H1 (cell line): ENCODE measurements around the gene ARHGEF38. TPM values are rescaled to one million over a fixed set of nuclear protein-coding genes. Genes with fewer than 3 reads are reported as not detected.

Experiments
- CTCF ChIA-PET: fragments of 300-600 bp; sonication (Branson Sonifier 250); formaldehyde crosslinking; loops from one replicate; lab custom pipeline; 2021; ENCODE audit not compliant: partially characterized antibody; lab: Charles Lee
- POLR2A ChIA-PET: fragments of 300-600 bp; sonication (Branson Sonifier 250); formaldehyde crosslinking; loops from one replicate; lab custom pipeline; 2021; ENCODE audit warnings: inconsistent platforms; ENCODE audit not compliant: partially characterized antibody; lab: Charles Lee
- DNase-seq, 2 experiments: peaks; one replicate each; pipeline versions ENCODE4 v3.0.0 to v3.0.0-alpha.2; 2010 to 2022; ENCODE audit warnings: low spot score in 2 of 2, low read depth in 1 of 2, mixed read lengths in 1 of 2
- FAIRE-seq: peaks from 2 replicates; lab custom pipeline; 2011; peaks lifted over from hg19 to GRCh38; lab: Jason Lieb, UNC
- H2AFZ ChIP-seq: 2 replicates; pipeline ENCODE4 v1.8.1; 2012; ENCODE audit warnings: low read length, inconsistent platforms
- H2AK5ac ChIP-seq: 2 replicates; pipeline ENCODE4 v1.6.1; 2013; ENCODE audit warnings: low read depth, low read length
- H2BK120ac ChIP-seq: replicated peaks from 2 replicates; pipeline ENCODE3; 2013; ENCODE audit warnings: low read depth, low read length, inconsistent platforms
- H2BK12ac ChIP-seq: 2 replicates; pipeline ENCODE4 v1.6.1; 2013; ENCODE audit warnings: low read depth, low read length
- H2BK15ac ChIP-seq: 2 replicates; pipeline ENCODE4 v1.6.1; 2013; ENCODE audit warnings: low read length
- H2BK20ac ChIP-seq: 2 replicates; pipeline ENCODE4 v1.6.1; 2013; ENCODE audit warnings: low read length
- H2BK5ac ChIP-seq: 2 replicates; pipeline ENCODE4 v1.6.1; 2013; ENCODE audit warnings: low read depth, low read length
- H3K14ac ChIP-seq: 2 replicates; pipeline ENCODE4 v1.6.1; 2013; ENCODE audit warnings: inconsistent platforms; ENCODE audit not compliant: insufficient read length
- H3K18ac ChIP-seq: 2 replicates; pipeline ENCODE4 v1.6.1; 2013; ENCODE audit warnings: low read length; ENCODE audit errors: extremely low read depth
- H3K23ac ChIP-seq: 2 replicates; pipeline ENCODE4 v1.6.1; 2013; ENCODE audit warnings: inconsistent platforms; ENCODE audit not compliant: insufficient read length
- H3K23me2 ChIP-seq: 2 replicates; pipeline ENCODE4 v1.6.1; 2013; ENCODE audit warnings: low read depth, low read length
- H3K27ac ChIP-seq: 2 replicates; pipeline ENCODE4 v1.6.1; 2011; ENCODE audit warnings: low read depth, low read length, inconsistent platforms
- H3K27me3 ChIP-seq, 4 experiments: replicated peaks in 1 of 4; 1 replicate in 1 of 4; 2 replicates in 3 of 4; pipeline versions ENCODE4 v1.6.1 to v1.8.1; 2011 to 2013; ENCODE audit warnings: low read length in 3 of 4, mild to moderate bottlenecking in 3 of 4, inconsistent platforms in 2 of 4, mixed read lengths in 2 of 4, moderate library complexity in 1 of 4; ENCODE audit not compliant: control insufficient read depth in 3 of 4, insufficient read depth in 3 of 4; ENCODE audit errors: extremely low read depth in 1 of 4
- H3K36me3 ChIP-seq, 4 experiments: 2 replicates each; pipeline versions ENCODE4 v1.6.1 to v1.8.1; 2011 to 2013; ENCODE audit warnings: mild to moderate bottlenecking in 4 of 4, low read length in 3 of 4, moderate library complexity in 2 of 4, control low read depth in 1 of 4, inconsistent platforms in 1 of 4; ENCODE audit not compliant: insufficient read depth in 4 of 4, control insufficient read depth in 2 of 4
- H3K4ac ChIP-seq: replicated peaks from 2 replicates; pipeline ENCODE3; 2013; ENCODE audit warnings: low read length, low read depth, mixed read lengths, inconsistent platforms; ENCODE audit not compliant: insufficient read length
- H3K4me1 ChIP-seq, 4 experiments: replicated peaks in 1 of 4; 1 replicate in 1 of 4; 2 replicates in 3 of 4; pipeline versions ENCODE4 v1.6.1 to v1.8.1; 2011 to 2013; ENCODE audit warnings: low read length in 3 of 4, inconsistent platforms in 2 of 4, mixed read lengths in 1 of 4; ENCODE audit not compliant: insufficient read depth in 4 of 4, control insufficient read depth in 3 of 4
- H3K4me2 ChIP-seq, 2 experiments: 2 replicates each; pipeline versions ENCODE4 v1.6.1 to v1.8.1; 2011 to 2013; ENCODE audit warnings: low read depth in 2 of 2, low read length in 2 of 2, control low read depth in 1 of 2, inconsistent platforms in 1 of 2, mild to moderate bottlenecking in 1 of 2; ENCODE audit not compliant: insufficient read depth in 1 of 2
- H3K4me3 ChIP-seq, 4 experiments: fragments of 200-600, 300-600 bp in 1 of 4; sonication (generic), shearing (Covaris generic), sonication (Bioruptor Twin) in 1 of 4; 2 replicates each; pipeline versions ENCODE4 v1.5.1 to v1.8.1; 2011 to 2016; ENCODE audit warnings: low read length in 4 of 4, low read depth in 3 of 4, control low read depth in 2 of 4, inconsistent platforms in 2 of 4, mild to moderate bottlenecking in 2 of 4, mixed read lengths in 1 of 4, moderate library complexity in 1 of 4; ENCODE audit not compliant: insufficient read depth in 2 of 4; ENCODE audit errors: extremely low read depth in 1 of 4
- H3K56ac ChIP-seq: replicated peaks from 2 replicates; pipeline ENCODE3; 2013; ENCODE audit warnings: low read depth, mild to moderate bottlenecking, mixed read lengths, low read length, inconsistent platforms; ENCODE audit not compliant: insufficient read length
- H3K79me1 ChIP-seq: 2 replicates; pipeline ENCODE4 v1.6.1; 2013; ENCODE audit warnings: low read depth, low read length, control low read depth
- H3K79me2 ChIP-seq, 2 experiments: 2 replicates each; pipeline versions ENCODE4 v1.6.1 to v1.8.1; 2012 to 2013; ENCODE audit warnings: low read length in 2 of 2, mild to moderate bottlenecking in 2 of 2, inconsistent platforms in 1 of 2; ENCODE audit not compliant: insufficient read depth in 2 of 2, control insufficient read depth in 1 of 2
- H3K9ac ChIP-seq, 4 experiments: replicated peaks in 1 of 4; 1 replicate in 1 of 4; 2 replicates in 3 of 4; pipeline versions ENCODE4 v1.6.1 to v1.8.1; 2011 to 2013; ENCODE audit warnings: low read depth in 3 of 4, low read length in 3 of 4, control low read depth in 2 of 4, mild to moderate bottlenecking in 2 of 4, moderate library complexity in 2 of 4, inconsistent platforms in 1 of 4; ENCODE audit errors: extremely low read depth in 1 of 4
- H3K9me3 ChIP-seq, 2 experiments: 2 replicates each; pipeline versions ENCODE4 v1.6.1 to v1.8.1; 2012 to 2013; ENCODE audit warnings: mild to moderate bottlenecking in 2 of 2, moderate library complexity in 2 of 2, control low read depth in 1 of 2, inconsistent platforms in 1 of 2, low read depth in 1 of 2, low read length in 1 of 2, mixed read lengths in 1 of 2; ENCODE audit not compliant: insufficient read depth in 2 of 2
- H4K20me1 ChIP-seq, 2 experiments: replicated peaks in 1 of 2; 2 replicates each; pipeline versions ENCODE3 to v1.8.1; 2011 to 2013; ENCODE audit warnings: inconsistent platforms in 2 of 2, low read length in 2 of 2, mild to moderate bottlenecking in 1 of 2; ENCODE audit not compliant: insufficient read depth in 2 of 2, control insufficient read depth in 1 of 2
- H4K5ac ChIP-seq: 2 replicates; pipeline ENCODE4 v1.6.1; 2013; ENCODE audit warnings: low read length, low read depth, mixed read lengths, inconsistent platforms; ENCODE audit not compliant: insufficient read length
- H4K8ac ChIP-seq: 2 replicates; pipeline ENCODE4 v1.8.0; 2013; ENCODE audit warnings: mild to moderate bottlenecking, moderate library complexity, low read length, inconsistent platforms; ENCODE audit not compliant: insufficient read depth; ENCODE audit errors: extremely low read depth
- H4K91ac ChIP-seq: replicated peaks from 2 replicates; pipeline ENCODE3; 2013; ENCODE audit warnings: low read length, mixed read lengths, inconsistent platforms; ENCODE audit not compliant: insufficient read length
- ATF3 ChIP-seq: IDR thresholded peaks from 2 replicates; pipeline ENCODE4 v1.6.1; 2011; ENCODE audit warnings: low read depth, mild to moderate bottlenecking, low read length; ENCODE audit not compliant: insufficient read depth
- BCL11A ChIP-seq, 2 experiments: IDR thresholded peaks; one replicate each; pipeline ENCODE4 v1.6.1; 2011; ENCODE audit warnings: low read depth in 2 of 2, low read length in 2 of 2, mild to moderate bottlenecking in 2 of 2
- FOSL1 ChIP-seq: IDR thresholded peaks from 2 replicates; pipeline ENCODE4 v1.6.1; 2011; ENCODE audit warnings: mild to moderate bottlenecking, low read depth, low read length, moderate library complexity; ENCODE audit not compliant: insufficient read depth
- KDM4A ChIP-seq: IDR thresholded peaks from one replicate; pipeline ENCODE4 v1.7.1; 2012; ENCODE audit warnings: low read depth, mild to moderate bottlenecking, moderate library complexity, low read length, inconsistent platforms; ENCODE audit not compliant: severe bottlenecking
- POLR2A ChIP-seq, 2 experiments: IDR thresholded peaks; 1 replicate in 1 of 2; 2 replicates in 1 of 2; pipeline ENCODE4 v1.6.1; 2011; ENCODE audit warnings: low read depth in 2 of 2, low read length in 2 of 2, mild to moderate bottlenecking in 2 of 2; ENCODE audit errors: control extremely low read depth in 1 of 2
- TAF7 ChIP-seq: optimal IDR thresholded peaks from 2 replicates; pipeline ENCODE3; 2011; ENCODE audit warnings: low read depth, mild to moderate bottlenecking, inconsistent platforms, low read length, moderate library complexity, borderline replicate concordance
- TBP ChIP-seq: IDR thresholded peaks from 2 replicates; pipeline ENCODE4 v1.6.1; 2011; ENCODE audit warnings: low read depth, low read length, improper control_type of control experiment
- TCF12 ChIP-seq: IDR thresholded peaks from 2 replicates; pipeline ENCODE4 v1.6.1; 2011; ENCODE audit warnings: low read depth, mild to moderate bottlenecking, low read length
- WGBS, 2 experiments: shearing (Covaris generic) in 1 of 2; methylation state at CpG; one replicate each; pipeline versions ENCODE4 v1.1.6 to v1.1.7; 2013 to 2015; ENCODE audit warnings: low lambda C conversion rate in 2 of 2, mixed read lengths in 2 of 2, inconsistent platforms in 1 of 2, low coverage in 1 of 2, missing lambda C conversion rate in 1 of 2; ENCODE audit not compliant: insufficient replicate concordance in 2 of 2, insufficient coverage in 1 of 2, insufficient read length in 1 of 2; ENCODE audit errors: extremely low coverage in 1 of 2, missing lambda C conversion rate in 1 of 2; 5-methylcytosine and 5-hydroxymethylcytosine counted together
- polyA plus RNA-seq, 7 experiments: library from polyadenylated mRNA; depleted of rRNA in 3 of 7; stranded (reverse) in 5 of 7; unstranded in 2 of 7; fragments of >200 nt in 5 of 7; fragments of 200-250 nt in 2 of 7; gene quantifications; 1 replicate in 5 of 7; 2 replicates in 1 of 7; 4 replicates in 1 of 7; pipeline versions ENCODE4 v1.2.1 to v1.2.3, GENCODE V29; 2011 to 2013; ENCODE audit warnings: missing spikeins in 2 of 7, mixed read lengths in 2 of 7
- total RNA-seq: library from RNA; stranded (reverse); fragmentation: NEBNext Ultra II Directional; extraction: Animal tissue kit (Norgen Biotek cat#: 25700); gene quantifications from 2 replicates; pipeline ENCODE4 v1.2.1, GENCODE V29; 2021

Gene ARHGEF38
- total and polyA plus RNA-seq, 2 of the 8 experiments (the other 6 are each of a cell fraction or from before 2014, with no cell fraction given): not detected

GRCh38 chr4:105710012-105710600 is 157.7 kb downstream of the ARHGEF38 start:
- Histone ChIP-seq H3K79me2 (peaks cover 0 to 59% of the 10 kb centered on the region in 2 experiments; a peak in 3 of 4 replicates), H4K91ac (no peak overlapping the region), H2BK5ac (no peak overlapping the region), H2BK15ac (no peak overlapping the region), H3K23me2 (peaks cover 2% of the 10 kb centered on the region), H2AFZ (no peak overlapping the region), H3K4me3 (peak overlapping the region in 3 of 4 experiments; percentile 89 to 92 (median 91); a peak in 4 of 8 replicates), H3K27ac (no peak overlapping the region), H4K8ac (no peak overlapping the region), H4K20me1 (peaks cover 0 to 6% of the 10 kb centered on the region in 2 experiments), H2BK120ac (no peak overlapping the region), H3K18ac (no peak overlapping the region), H3K4me1 (0 out of 7 replicates have a peak, but pooled peaks cover 0 to 2% (median under 1%) of the 10 kb centered on the region in 4 experiments), H3K4ac (no peak overlapping the region), H2BK12ac (no peak overlapping the region), H3K56ac (no peak overlapping the region), H3K9ac (no peak overlapping the region), H3K27me3 (no peaks in the 10 kb centered on the region), H3K23ac (no peak overlapping the region), H3K9me3 (no peaks in the 10 kb centered on the region), H2BK20ac (no peak overlapping the region), H3K36me3 (no peaks in the 10 kb centered on the region; a peak in 1 of 8 replicates), H4K5ac (no peak overlapping the region), H3K79me1 (0 out of 2 replicates have a peak, but pooled peaks cover 3% of the 10 kb centered on the region), H3K14ac (no peak overlapping the region), H3K4me2 (peak overlapping the region; percentile 70 to 78; a peak in 3 of 4 replicates), H2AK5ac (no peak overlapping the region)
- ChIA-PET POLR2A (no interaction called here), CTCF (interaction anchor here (0.6 to 1.5 kb wide), 3 partner anchors 9 to 165 kb away, joined by 3 to 4 read pairs (median 3); no protein-coding TSS in a partner anchor)
- FAIRE-seq (no peak), DNase-seq (no peak)
- 83% methylated on average over 10 of the region's 16 CpGs; no CpG with 5 or more reads in 1 of the 2 experiments for WGBS, 2 experiments
- TF ChIP-seq KDM4A (no peak), ATF3 (no peak), BCL11A (IDR thresholded peaks at IDR 0.05; ENCODE audit: low read depth in 2 of 2, low read length in 2 of 2) (no peak), TAF7 (no peak), POLR2A (IDR thresholded peaks at IDR 0.05; ENCODE audit: control extremely low read depth in 1 of 2, low read depth in 2 of 2, low read length in 2 of 2) (no peak), FOSL1 (no peak), TBP (no peak), TCF12 (no peak)
